ENCODE data around the gene FUT7. TPM values are rescaled to one million over a fixed set of nuclear protein-coding genes. Genes with fewer than 3 reads are reported as not detected.
A peak's percentile ranks its signal among the peaks of the same experiment; 100 is the strongest.

Gene FUT7
- total and polyA plus RNA-seq, 4 experiments from 2014 or later = 3.4 to 43.8 (median 13.6) TPM

GRCh38 chr9:137028263-137029057 is 3.4 kb downstream of the FUT7 start:
- Mint-ChIP-seq H3K27me3 (no peaks in the 10 kb centered on the region), H3K27ac (peak overlapping the region; percentile 64 to 92 (median 79)), H3K9me3 (no peaks in the 10 kb centered on the region), H3K4me3 (peak overlapping the region; percentile 87 to 96 (median 90)), H3K36me3 (peaks cover 0 to 6% of the 10 kb centered on the region in 2 donors), H3K4me1 (peaks cover 18 to 55% (median 37%) of the 10 kb centered on the region in 4 donors)
- ChIA-PET CTCF (ENCODE audit: partially characterized antibody) (interaction anchor here (0.7 to 4.4 kb wide), 37 partner anchors 8 to 262 kb away, joined by 3 to 51 read pairs (median 8); partner anchors contain the start of genes AJM1, C8G, CLIC3 and LCNL1), POLR2A (ENCODE audit: partially characterized antibody) (interaction anchor here (0.6 to 8.2 kb wide), 20 partner anchors 17 to 302 kb away, joined by 3 to 52 read pairs (median 5); partner anchors contain the start of genes AJM1, C8G, CLIC3 and FBXW5)
- H3K4me1 ChIP-seq (ENCODE audit: insufficient read depth, low read length) = peaks cover 73% of the 10 kb centered on the region
- no peaks in the 10 kb centered on the region for H3K27me3 ChIP-seq (ENCODE audit: insufficient read depth, low read length)
- intact Hi-C loops (cut with micrococcal nuclease) = loop anchor here (1.0 to 10.0 kb wide), 5 partner anchors 36 to 84 kb away; partner anchors contain the start of genes FBXW5, PAXX and PTGDS
- no peaks in the 10 kb centered on the region for H3K9me3 ChIP-seq (ENCODE audit: control insufficient read depth in 1 of 2, low read length in 2 of 2)
- DNase-seq = peak; percentile 64 to 76 (median 70)
- H3K27ac ChIP-seq (ENCODE audit: low read depth, low read length) = peak overlapping the region; percentile 68
- no peaks in the 10 kb centered on the region for H3K36me3 ChIP-seq (ENCODE audit: insufficient read depth, low read length)
- H3K4me3 ChIP-seq (ENCODE audit: low read length in 2 of 2) = peak overlapping the region; percentile 65 to 75

- Histone ChIP-seq H3K4me1 (ENCODE audit: insufficient read depth, low read length) (peaks cover 67% of the 10 kb centered on the region), H3K4me3 (ENCODE audit: low read length in 2 of 2) (peak within 1 kb of the TSS; percentile 65 to 75), H3K27me3 (ENCODE audit: insufficient read depth, low read length) (no peaks in the 10 kb centered on the region), H3K9me3 (ENCODE audit: control insufficient read depth in 1 of 2, low read length in 2 of 2) (no peaks in the 10 kb centered on the region), H3K27ac (ENCODE audit: low read depth, low read length) (peak within 1 kb of the TSS; percentile 68), H3K36me3 (ENCODE audit: insufficient read depth, low read length) (no peaks in the 10 kb centered on the region)
- no peak for DNase-seq
- Mint-ChIP-seq H3K27me3 (no peaks in the 10 kb centered on the region), H3K36me3 (peaks cover 0 to 6% of the 10 kb centered on the region in 2 donors), H3K4me1 (peaks cover 16 to 48% (median 32%) of the 10 kb centered on the region in 4 donors), H3K27ac (peak within 1 kb of the TSS; percentile 79 to 92 (median 91)), H3K9me3 (no peaks in the 10 kb centered on the region), H3K4me3 (peak within 1 kb of the TSS; percentile 90 to 96 (median 91))
- CTCF ChIA-PET (ENCODE audit: partially characterized antibody) = interaction anchor here (1.2 to 4.4 kb wide), 12 partner anchors 8 to 249 kb away, joined by 3 to 43 read pairs (median 10); partner anchors contain the start of gene LCNL1
- POLR2A ChIA-PET (ENCODE audit: partially characterized antibody) = interaction anchor here (0.5 to 8.2 kb wide), 15 partner anchors 7 to 220 kb away, joined by 3 to 52 read pairs (median 3); partner anchors contain the start of genes CLIC3, MAN1B1, PAXX and RABL6
- intact Hi-C loops (cut with micrococcal nuclease) = loop anchor here (1.0 to 10.0 kb wide), 4 partner anchors 35 to 77 kb away; partner anchors contain the start of genes PAXX and PTGDS
Observed at GRCh38 chr9:137027369-137028262, 4.3 kb downstream of the FUT7 start, which contains the start of gene ABCA2. TSS of gene ABCA2 (minus strand) at chr9:137028237. CDS start at chr9:137028140, 97 bp downstream.

GRCh38 chr9:137026828-137027227 is 5.1 kb downstream of the FUT7 start:
- peaks cover 59% of the 10 kb centered on the region for H3K4me1 ChIP-seq (ENCODE audit: insufficient read depth, low read length)

GRCh38 chr9:137026384-137026783 is 5.5 kb downstream of the FUT7 start:
- Mint-ChIP-seq H3K9me3 (peaks cover 0 to 3% (median 0%) of the 10 kb centered on the region in 8 donors), H3K27me3 (no peaks in the 10 kb centered on the region), H3K4me1 (peaks cover 14 to 42% (median 27%) of the 10 kb centered on the region in 4 donors), H3K36me3 (peaks cover 5 to 6% of the 10 kb centered on the region in 2 donors), H3K27ac (peak overlapping the region in 3 of 7 donors; percentile 13 to 78 (median 77)), H3K4me3 (peak overlapping the region in 6 of 8 donors; percentile 13 to 90 (median 76))
- peaks cover 54% of the 10 kb centered on the region for H3K4me1 ChIP-seq (ENCODE audit: insufficient read depth, low read length)
- no peaks in the 10 kb centered on the region for H3K36me3 ChIP-seq (ENCODE audit: insufficient read depth, low read length)
- H3K27ac ChIP-seq (ENCODE audit: low read depth, low read length) = peak overlapping the region; percentile 2
- H3K9me3 ChIP-seq (ENCODE audit: control insufficient read depth in 1 of 2, low read length in 2 of 2) = no peaks in the 10 kb centered on the region
- ChIA-PET POLR2A (ENCODE audit: partially characterized antibody) (interaction anchor here (0.6 to 8.2 kb wide), 10 partner anchors 9 to 214 kb away, joined by 3 to 52 read pairs (median 3); partner anchors contain the start of genes PAXX and TUBB4B), CTCF (ENCODE audit: partially characterized antibody) (interaction anchor here (0.8 to 4.4 kb wide), 6 partner anchors 9 to 132 kb away, joined by 3 to 43 read pairs (median 10); no protein-coding TSS in a partner anchor)
- H3K27me3 ChIP-seq (ENCODE audit: insufficient read depth, low read length) = no peaks in the 10 kb centered on the region
- intact Hi-C loops (cut with micrococcal nuclease) = loop anchor here (10.0 kb wide), 1 partner anchor 52 kb away; the partner anchor contains the start of gene PTGDS
- no peak for DNase-seq
- no peak overlapping the region for H3K4me3 ChIP-seq (ENCODE audit: low read length in 2 of 2)

More at GRCh38 chr9:137026828-137027227, 5.1 kb downstream of the FUT7 start:
- DNase-seq = no peak
- Histone ChIP-seq H3K36me3 (ENCODE audit: insufficient read depth, low read length) (no peaks in the 10 kb centered on the region), H3K9me3 (ENCODE audit: control insufficient read depth in 1 of 2, low read length in 2 of 2) (no peaks in the 10 kb centered on the region), H3K27me3 (ENCODE audit: insufficient read depth, low read length) (no peaks in the 10 kb centered on the region), H3K4me3 (ENCODE audit: low read length in 2 of 2) (no peak overlapping the region), H3K27ac (ENCODE audit: low read depth, low read length) (no peak overlapping the region)
- no peaks in the 10 kb centered on the region for H3K27me3 Mint-ChIP-seq
- ChIA-PET POLR2A (ENCODE audit: partially characterized antibody) (interaction anchor here (0.5 to 8.2 kb wide), 11 partner anchors 8 to 214 kb away, joined by 3 to 52 read pairs (median 3); partner anchors contain the start of genes CLIC3, PAXX and TUBB4B), CTCF (ENCODE audit: partially characterized antibody) (interaction anchor here (1.9 to 4.4 kb wide), 4 partner anchors 9 to 79 kb away, joined by 6 to 43 read pairs (median 21); no protein-coding TSS in a partner anchor)
- H3K27ac Mint-ChIP-seq = peak overlapping the region in 5 of 7 donors; percentile 13 to 91 (median 77)
- peaks cover 4 to 7% of the 10 kb centered on the region in 2 donors for H3K36me3 Mint-ChIP-seq
- H3K4me1 Mint-ChIP-seq = peaks cover 16 to 45% (median 29%) of the 10 kb centered on the region in 4 donors
- peak overlapping the region in 7 of 8 donors; percentile 64 to 90 (median 88) for H3K4me3 Mint-ChIP-seq
- intact Hi-C loops (cut with micrococcal nuclease) = loop anchor here (10.0 kb wide), 1 partner anchor 52 kb away; the partner anchor contains the start of gene PTGDS
- H3K9me3 Mint-ChIP-seq = peaks cover 0 to 3% (median 0%) of the 10 kb centered on the region in 8 donors

- ChIA-PET POLR2A (ENCODE audit: partially characterized antibody) (interaction anchor here (1.1 to 8.2 kb wide), 3 partner anchors 9 to 34 kb away, joined by 3 to 52 read pairs (median 18); partner anchors contain the start of gene PAXX), CTCF (ENCODE audit: partially characterized antibody) (interaction anchor here (0.8 to 4.4 kb wide), 6 partner anchors 10 to 184 kb away, joined by 3 to 43 read pairs (median 5); partner anchors contain the start of gene AJM1)
- Histone ChIP-seq H3K27me3 (ENCODE audit: insufficient read depth, low read length) (no peaks in the 10 kb centered on the region), H3K9me3 (ENCODE audit: control insufficient read depth in 1 of 2, low read length in 2 of 2) (no peaks in the 10 kb centered on the region), H3K4me1 (ENCODE audit: insufficient read depth, low read length) (peaks cover 46% of the 10 kb centered on the region), H3K27ac (ENCODE audit: low read depth, low read length) (peak overlapping the region; percentile 2), H3K4me3 (ENCODE audit: low read length in 2 of 2) (no peak overlapping the region), H3K36me3 (ENCODE audit: insufficient read depth, low read length) (no peaks in the 10 kb centered on the region)
- Mint-ChIP-seq H3K4me3 (no peak overlapping the region), H3K36me3 (peaks cover 3 to 5% of the 10 kb centered on the region in 2 donors), H3K4me1 (peaks cover 11 to 36% (median 22%) of the 10 kb centered on the region in 4 donors), H3K27ac (no peak overlapping the region), H3K9me3 (peaks cover 0 to 3% (median 0%) of the 10 kb centered on the region in 8 donors), H3K27me3 (no peaks in the 10 kb centered on the region)
- intact Hi-C loops (cut with micrococcal nuclease) = loop anchor here (10.0 kb wide), 1 partner anchor 51 kb away; the partner anchor contains the start of gene PTGDS
- no peak for DNase-seq
Observed at GRCh38 chr9:137025517-137025966, 6.3 kb downstream of the FUT7 start.

- Histone ChIP-seq H3K9me3 (ENCODE audit: control insufficient read depth in 1 of 2, low read length in 2 of 2) (no peaks in the 10 kb centered on the region), H3K27ac (ENCODE audit: low read depth, low read length) (no peak overlapping the region), H3K4me3 (ENCODE audit: low read length in 2 of 2) (no peak overlapping the region), H3K4me1 (ENCODE audit: insufficient read depth, low read length) (peaks cover 26% of the 10 kb centered on the region), H3K36me3 (ENCODE audit: insufficient read depth, low read length) (no peaks in the 10 kb centered on the region), H3K27me3 (ENCODE audit: insufficient read depth, low read length) (no peaks in the 10 kb centered on the region)
- H3K36me3 Mint-ChIP-seq = peaks cover 5 to 8% of the 10 kb centered on the region in 2 donors
- no peak for DNase-seq
- ChIA-PET CTCF (ENCODE audit: partially characterized antibody) (interaction anchor here (4.4 kb wide), 1 partner anchor 12 kb away, joined by 43 read pairs; no protein-coding TSS in a partner anchor), POLR2A (ENCODE audit: partially characterized antibody) (no interaction called here)
- H3K4me1 Mint-ChIP-seq = peaks cover 1 to 20% (median 11%) of the 10 kb centered on the region in 4 donors
- no peak overlapping the region for H3K27ac Mint-ChIP-seq
- no peak overlapping the region for H3K4me3 Mint-ChIP-seq
- peaks cover 0 to 3% (median 0%) of the 10 kb centered on the region in 8 donors for H3K9me3 Mint-ChIP-seq
- intact Hi-C loops (cut with micrococcal nuclease) = loop anchor here (10.0 kb wide), 1 partner anchor 49 kb away; the partner anchor contains the start of gene PTGDS
- no peaks in the 10 kb centered on the region for H3K27me3 Mint-ChIP-seq
Observed at GRCh38 chr9:137023583-137023991, 8.3 kb downstream of the FUT7 start.

Measured in CD4-positive, alpha-beta memory T cell (primary cell).